CD4-positive, alpha-beta T cell treated with Interleukin-12 subunit alpha and Interleukin-12 subunit beta, for 1 hour (primary cell): ENCODE measurements around the gene FA2H.
"Not testable (repeated sequence)": the region's sequence is repeated elsewhere in the genome, so short reads cannot be mapped to it uniquely, and the experiment has no call there.

Source experiments
- DNase-seq: peaks from one replicate; pipeline ENCODE4 v3.0.0-alpha.2; 2020

The FA2H gene, protein sequence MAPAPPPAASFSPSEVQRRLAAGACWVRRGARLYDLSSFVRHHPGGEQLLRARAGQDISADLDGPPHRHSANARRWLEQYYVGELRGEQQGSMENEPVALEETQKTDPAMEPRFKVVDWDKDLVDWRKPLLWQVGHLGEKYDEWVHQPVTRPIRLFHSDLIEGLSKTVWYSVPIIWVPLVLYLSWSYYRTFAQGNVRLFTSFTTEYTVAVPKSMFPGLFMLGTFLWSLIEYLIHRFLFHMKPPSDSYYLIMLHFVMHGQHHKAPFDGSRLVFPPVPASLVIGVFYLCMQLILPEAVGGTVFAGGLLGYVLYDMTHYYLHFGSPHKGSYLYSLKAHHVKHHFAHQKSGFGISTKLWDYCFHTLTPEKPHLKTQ

GRCh38 chr16:74774223-74775139 lies at the start of gene FA2H:
Gene FA2H, minus strand, starts transcription at chr16:74774820. Its CDS starts 65 bp downstream, at chr16:74774755.
- peak; percentile 60 for DNase-seq

GRCh38 chr16:74817851-74818250 lies 43.2 kb upstream of the FA2H start:
- DNase-seq, result no peak

DNA sequence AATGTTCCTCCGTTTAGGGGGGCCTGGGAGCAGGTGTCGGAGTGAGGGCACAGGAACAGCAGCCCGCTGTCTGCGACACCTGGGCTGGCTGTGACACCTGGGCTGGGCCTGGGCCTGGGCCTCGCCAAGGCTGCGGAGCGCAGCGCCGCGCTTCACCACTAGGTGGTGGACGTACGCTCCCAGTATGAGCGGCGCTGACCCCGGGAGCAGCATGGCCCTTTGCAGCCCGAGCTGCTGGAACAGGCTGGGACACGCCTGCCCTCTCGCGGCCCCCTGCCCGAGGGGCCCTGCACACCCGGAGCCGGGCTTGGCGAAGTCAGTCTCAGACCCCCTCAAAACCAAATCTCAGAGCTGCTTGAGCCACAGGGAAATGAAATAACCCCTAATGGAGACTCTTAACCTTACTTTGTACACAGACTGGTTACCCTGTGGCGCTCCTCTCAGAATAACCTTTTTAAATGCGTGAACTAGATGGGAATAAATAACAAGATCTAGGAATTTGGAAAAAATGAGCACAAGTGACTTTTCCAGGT lies 38.6 kb upstream of the FA2H start:
- peak; percentile 69 for DNase-seq

- no peak for DNase-seq
Observed at GRCh38 chr16:74811911-74812310, 37.3 kb upstream of the FA2H start.

GRCh38 chr16:74811216-74811615 lies 36.6 kb upstream of the FA2H start:
- DNase-seq, result not testable (repeated sequence)

DNA sequence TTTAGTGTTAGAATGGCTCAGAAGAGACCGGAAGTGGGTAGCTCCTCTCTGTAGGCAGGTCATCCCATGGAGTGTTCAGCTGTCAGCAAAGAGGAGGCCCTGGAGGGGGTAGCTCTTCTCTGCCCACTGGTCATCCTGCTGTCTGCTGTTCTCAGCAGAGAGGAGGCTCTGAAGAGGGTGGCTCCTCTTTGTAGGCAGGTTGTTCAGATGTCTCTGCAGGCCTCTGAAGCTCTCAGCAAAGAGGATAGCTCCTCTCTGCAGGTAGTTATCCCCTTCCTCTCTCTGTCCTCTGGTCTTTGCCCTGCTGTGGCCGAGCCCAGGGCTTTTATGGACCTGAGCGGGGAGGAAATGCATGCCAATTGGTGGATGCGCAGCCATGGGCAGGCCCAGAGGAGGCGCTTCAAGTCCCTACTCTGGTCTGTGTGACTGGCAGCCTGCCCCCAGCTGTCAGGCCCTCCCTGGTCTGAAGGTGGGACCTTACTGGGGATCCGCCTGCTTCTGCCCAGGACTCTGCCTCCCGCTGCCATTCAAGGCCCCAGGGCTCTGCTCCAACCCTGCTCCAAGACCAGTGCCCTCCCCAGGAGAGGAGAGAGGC lies 32.5 kb upstream of the FA2H start:
- no peak for DNase-seq

- no peak for DNase-seq
Observed at GRCh38 chr16:74800216-74800871, 25.7 kb upstream of the FA2H start.

GRCh38 chr16:74797414-74797813 lies 22.8 kb upstream of the FA2H start:
- DNase-seq, result no peak

DNA sequence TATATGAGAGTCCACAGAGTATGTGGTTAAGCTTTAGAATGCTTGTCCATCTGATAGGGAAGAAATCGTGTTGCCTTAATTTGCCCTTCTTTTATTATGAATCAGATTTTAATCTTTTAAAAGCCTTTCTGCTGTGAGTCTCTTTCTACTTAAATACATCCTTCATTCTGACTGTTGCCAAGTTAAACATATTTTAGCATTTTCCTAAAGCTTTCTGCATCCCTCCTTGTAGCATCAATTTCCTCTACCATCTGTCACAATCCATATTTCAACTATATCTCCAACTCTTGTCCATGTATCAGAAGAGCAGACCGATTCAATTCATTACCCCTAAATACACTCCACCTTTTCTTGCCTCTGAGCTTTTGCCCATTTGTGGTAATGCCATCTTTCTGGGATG lies 20.5 kb upstream of the FA2H start:
- no peak for DNase-seq

DNA sequence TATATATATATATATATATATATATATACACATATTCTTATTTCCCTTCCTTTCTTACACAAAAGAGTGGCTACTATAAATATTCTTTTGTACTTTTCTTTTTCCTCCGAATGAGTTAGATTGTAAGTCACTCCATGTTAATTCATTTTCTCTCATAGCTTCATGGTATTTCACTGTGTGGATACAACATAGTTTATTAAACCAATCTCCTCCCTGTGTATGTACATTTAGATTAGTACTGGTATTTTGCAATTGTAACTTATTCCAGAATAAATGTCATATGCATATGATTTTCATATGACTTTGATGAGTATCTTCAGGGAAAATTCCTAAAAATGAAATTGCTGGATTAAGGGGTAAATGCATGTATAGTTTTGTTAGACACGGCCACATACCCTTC lies 20.0 kb upstream of the FA2H start:
- no peak for DNase-seq

GRCh38 chr16:74793571-74793970 lies 19.0 kb upstream of the FA2H start:
- DNase-seq, result no peak

GRCh38 chr16:74792225-74792624 lies 17.6 kb upstream of the FA2H start:
- no peak for DNase-seq

DNA sequence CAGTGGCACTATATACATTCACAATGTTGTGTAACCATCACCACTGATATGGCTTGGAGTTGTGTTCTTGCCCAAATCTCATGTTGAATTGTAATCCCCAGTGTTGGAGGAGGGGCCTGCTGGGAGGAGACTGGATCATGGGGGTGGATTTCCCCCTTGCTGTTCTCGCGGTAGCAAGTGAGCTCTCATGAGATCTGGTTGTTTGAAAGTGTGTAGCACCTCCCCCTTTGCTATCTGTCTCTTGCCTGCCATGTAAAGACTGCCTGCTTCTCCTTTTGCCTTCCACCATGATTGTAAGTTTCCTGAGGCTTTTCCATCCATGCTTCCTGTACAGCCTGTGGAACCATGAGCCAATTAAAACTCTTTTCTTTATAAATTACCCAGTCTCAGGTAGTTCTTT lies 17.1 kb upstream of the FA2H start:
- DNase-seq, result not testable (repeated sequence)

DNA sequence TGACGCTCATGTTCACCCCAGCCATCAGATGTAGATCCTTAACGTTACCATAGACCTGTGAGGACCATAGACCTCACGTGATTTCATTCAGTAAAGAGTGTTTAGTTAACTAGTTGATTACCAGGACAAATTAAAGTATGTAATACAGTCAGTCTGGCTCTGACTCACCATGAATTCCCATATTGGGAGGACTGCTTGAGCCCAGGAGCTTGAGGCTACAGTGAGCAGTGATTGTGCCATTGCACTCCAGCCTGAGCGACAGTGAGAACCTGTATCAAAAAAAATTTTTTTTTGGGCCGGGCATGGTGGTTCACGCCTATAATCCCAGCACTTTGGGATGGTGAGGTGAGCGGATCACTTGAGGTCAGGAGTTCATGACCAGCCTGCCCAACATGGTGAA lies 13.5 kb upstream of the FA2H start:
- DNase-seq, result no peak

- no peak for DNase-seq
Observed at GRCh38 chr16:74785031-74785430, 10.4 kb upstream of the FA2H start.

- no peak for DNase-seq
Observed at GRCh38 chr16:74778646-74779045, 4.0 kb upstream of the FA2H start.

DNA sequence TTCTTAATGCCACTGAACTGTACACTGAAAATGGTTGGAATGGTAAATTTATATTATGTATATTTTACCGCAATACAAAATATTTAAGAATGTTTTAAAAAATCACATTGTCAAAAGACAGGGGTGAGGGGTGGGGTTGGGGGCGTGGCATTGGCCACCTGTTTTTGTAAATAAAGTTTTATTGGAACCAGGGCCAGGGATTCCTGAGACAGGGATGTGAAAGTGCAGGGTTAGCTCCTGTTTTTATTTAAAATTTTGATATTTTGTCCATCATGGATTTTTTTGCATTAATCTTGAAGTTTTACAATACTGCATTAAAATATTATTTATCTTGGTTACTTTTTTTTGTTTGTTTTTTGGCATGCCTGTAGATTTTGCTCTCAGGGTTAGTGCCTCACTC lies 2.3 kb upstream of the FA2H start:
- no peak for DNase-seq

DNA sequence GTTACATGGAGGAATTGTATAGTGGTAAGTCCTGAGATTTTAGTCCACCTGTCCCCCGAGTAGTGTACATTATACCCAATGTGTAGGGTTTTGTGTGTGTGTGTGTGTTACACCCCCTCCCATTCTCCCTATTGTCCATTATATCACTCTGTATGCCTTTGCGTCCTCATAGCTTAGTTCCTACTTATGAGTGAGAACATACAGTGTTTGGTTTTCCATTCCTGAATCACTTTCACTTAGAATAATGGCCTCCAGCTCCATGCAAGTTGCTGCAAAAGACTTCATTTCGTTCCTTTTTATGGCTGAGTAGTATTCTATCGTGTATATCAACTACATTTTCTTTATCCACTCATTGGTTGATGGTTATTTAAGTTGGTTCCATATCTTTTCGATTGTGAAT lies 635 bp upstream of the FA2H start:
- DNase-seq, result no peak

GRCh38 chr16:74773446-74774222 lies 986 bp downstream of the FA2H start:
- DNase-seq, result no peak

DNA sequence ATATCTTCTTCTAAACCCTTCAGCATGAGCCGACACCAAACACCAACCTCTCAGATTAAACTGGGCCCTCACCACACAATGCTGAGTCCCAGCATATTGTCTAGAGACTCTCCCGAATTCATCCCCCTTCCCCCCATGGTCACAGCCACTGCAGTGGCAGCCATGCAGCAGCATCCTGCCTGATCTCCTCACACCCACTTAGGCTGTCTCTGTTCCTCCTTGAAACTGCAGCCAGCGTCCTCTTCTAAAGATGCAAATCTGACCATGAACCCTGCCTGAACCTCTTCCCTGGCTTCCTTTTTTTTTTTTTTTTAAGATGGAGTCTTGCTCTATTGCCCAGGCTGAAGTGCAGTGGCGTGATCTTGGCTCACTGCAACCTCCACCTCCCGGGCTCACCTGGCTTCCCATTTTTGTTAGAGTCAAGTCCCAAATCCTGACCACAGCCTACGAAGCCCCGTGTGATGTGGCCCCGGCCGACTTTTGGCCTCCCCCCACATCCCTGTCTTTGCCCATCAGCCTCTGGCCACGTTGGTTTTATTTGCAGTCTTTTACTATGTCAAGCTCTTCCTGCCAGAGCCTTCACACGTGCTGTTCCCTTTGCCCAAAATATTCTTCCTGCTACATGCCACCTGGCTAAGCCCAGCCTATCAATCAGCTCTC lies 2.8 kb downstream of the FA2H start:
- no peak for DNase-seq

DNA sequence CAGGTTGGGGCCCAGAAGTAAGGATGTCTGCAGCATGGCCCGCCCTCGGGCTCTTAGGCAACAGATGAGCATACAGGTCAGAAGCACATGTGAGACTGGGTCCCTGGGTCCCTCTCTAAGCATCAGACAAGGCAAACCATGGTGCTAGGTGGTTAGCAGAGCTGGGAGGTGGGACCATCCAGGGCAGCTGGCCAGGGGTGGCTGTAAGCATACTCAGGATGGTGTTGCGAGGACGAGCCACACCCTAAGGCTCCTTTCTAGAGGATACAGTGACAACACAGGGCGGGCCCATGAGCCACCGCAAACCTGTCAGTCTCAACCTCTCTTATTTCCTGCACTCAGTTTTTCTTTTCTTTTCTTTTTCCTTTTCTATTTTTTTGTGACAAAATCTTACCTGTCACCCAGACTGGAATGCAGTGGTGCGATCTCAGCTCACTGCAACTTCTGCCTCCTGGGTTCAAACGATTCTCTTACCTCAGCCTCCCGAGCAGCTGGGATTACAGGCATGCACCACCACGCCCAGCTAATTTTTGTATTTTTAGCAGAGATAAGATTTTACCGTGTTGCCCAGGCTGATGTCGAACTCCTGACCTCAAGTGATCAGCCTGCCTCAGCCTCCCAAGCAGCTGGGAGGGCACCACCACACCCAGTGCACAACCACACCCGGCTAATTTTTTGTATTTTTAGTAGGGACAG lies 3.6 kb downstream of the FA2H start:
- no peak for DNase-seq
